ENCODE results near the gene AGFG2. TPM values are rescaled to one million over a fixed set of nuclear protein-coding genes. Genes with fewer than 3 reads are reported as not detected.

The AGFG2 gene
- total and polyA plus RNA-seq, 2 of the 13 experiments (the other 11 are each of a cell fraction or from before 2014, with no cell fraction given): 125 to 132 TPM

DNA sequence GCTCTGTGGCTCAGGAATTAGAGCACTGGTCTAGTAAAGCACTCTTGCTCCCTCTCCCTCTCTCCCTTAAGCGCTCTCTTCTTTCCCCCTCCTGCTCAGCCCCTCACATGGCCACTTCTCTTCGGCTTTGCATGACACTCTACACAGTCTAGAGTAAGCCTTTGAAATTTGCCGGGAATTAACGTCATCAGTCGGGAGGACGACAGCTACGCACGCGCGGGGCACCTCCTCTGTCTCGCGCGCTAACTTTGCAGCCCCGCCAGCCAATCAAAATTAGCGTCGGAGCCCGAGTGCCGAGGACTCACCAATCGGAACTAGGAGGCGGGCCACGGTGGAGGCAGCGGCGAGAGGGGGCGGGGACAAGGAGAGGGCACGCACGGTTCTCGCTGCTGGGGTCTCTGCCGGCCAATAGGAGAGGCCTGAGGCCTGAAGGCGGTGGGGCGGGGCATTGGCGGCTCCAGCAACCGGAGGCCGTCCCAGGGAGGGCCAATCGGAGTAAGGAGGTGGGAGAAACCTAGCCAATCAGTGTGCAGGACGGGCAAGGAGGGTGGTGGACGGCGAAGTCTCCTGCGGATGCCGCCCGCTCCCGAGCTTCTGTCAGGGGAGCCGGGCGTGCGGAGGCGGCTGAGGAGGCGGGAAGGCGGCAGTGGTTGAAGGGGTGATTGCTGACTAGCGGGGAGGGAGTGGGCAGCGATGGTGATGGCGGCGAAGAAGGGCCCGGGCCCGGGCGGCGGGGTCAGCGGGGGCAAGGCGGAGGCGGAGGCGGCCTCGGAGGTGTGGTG lies at the start of gene AGFG2 (continued):
- no peak for TF ChIP-seq ZNF121 (CRISPR knock-in tag; IDR thresholded peaks at IDR 0.05)
- 0 out of 2 replicates have a peak, but pooled peaks have one; percentile 31 for TF ChIP-seq ZNF136 (CRISPR knock-in tag; IDR thresholded peaks at IDR 0.05; ENCODE audit: low read depth)
- peak; percentile 63; the same call in 1 of the 2 replicates for TF ChIP-seq ARNTL (CRISPR knock-in tag; IDR thresholded peaks at IDR 0.05)
- TF ChIP-seq ZNF552 (CRISPR knock-in tag; IDR thresholded peaks at IDR 0.05; ENCODE audit: borderline replicate concordance): 0 out of 2 replicates have a peak, but pooled peaks have one; percentile 22
- TF ChIP-seq PHF21A (CRISPR knock-in tag; IDR thresholded peaks at IDR 0.05): peak; percentile 76
- peak; percentile 44; the same call in 1 of the 2 replicates for TF ChIP-seq ZNF761 (CRISPR knock-in tag; conservative IDR thresholded peaks at IDR 0.05)
- peak; percentile 52 for TF ChIP-seq ZNF768 (CRISPR knock-in tag; IDR thresholded peaks at IDR 0.05)
- TF ChIP-seq, protein P1, sequence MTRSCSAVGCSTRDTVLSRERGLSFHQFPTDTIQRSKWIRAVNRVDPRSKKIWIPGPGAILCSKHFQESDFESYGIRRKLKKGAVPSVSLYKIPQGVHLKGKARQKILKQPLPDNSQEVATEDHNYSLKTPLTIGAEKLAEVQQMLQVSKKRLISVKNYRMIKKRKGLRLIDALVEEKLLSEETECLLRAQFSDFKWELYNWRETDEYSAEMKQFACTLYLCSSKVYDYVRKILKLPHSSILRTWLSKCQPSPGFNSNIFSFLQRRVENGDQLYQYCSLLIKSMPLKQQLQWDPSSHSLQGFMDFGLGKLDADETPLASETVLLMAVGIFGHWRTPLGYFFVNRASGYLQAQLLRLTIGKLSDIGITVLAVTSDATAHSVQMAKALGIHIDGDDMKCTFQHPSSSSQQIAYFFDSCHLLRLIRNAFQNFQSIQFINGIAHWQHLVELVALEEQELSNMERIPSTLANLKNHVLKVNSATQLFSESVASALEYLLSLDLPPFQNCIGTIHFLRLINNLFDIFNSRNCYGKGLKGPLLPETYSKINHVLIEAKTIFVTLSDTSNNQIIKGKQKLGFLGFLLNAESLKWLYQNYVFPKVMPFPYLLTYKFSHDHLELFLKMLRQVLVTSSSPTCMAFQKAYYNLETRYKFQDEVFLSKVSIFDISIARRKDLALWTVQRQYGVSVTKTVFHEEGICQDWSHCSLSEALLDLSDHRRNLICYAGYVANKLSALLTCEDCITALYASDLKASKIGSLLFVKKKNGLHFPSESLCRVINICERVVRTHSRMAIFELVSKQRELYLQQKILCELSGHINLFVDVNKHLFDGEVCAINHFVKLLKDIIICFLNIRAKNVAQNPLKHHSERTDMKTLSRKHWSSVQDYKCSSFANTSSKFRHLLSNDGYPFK (CRISPR knock-in tag; IDR thresholded peaks at IDR 0.05; ENCODE audit: borderline replicate concordance): 0 out of 2 replicates have a peak, but pooled peaks have one; percentile 32
- TF ChIP-seq MTF2 (CRISPR knock-in tag; IDR thresholded peaks at IDR 0.05; ENCODE audit: borderline replicate concordance): no peak
- TF ChIP-seq, protein P2, sequence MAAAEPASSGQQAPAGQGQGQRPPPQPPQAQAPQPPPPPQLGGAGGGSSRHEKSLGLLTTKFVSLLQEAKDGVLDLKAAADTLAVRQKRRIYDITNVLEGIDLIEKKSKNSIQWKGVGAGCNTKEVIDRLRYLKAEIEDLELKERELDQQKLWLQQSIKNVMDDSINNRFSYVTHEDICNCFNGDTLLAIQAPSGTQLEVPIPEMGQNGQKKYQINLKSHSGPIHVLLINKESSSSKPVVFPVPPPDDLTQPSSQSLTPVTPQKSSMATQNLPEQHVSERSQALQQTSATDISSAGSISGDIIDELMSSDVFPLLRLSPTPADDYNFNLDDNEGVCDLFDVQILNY (CRISPR knock-in tag; conservative IDR thresholded peaks at IDR 0.05): peak; percentile 92
- peak; percentile 55 for TF ChIP-seq FOSL2 (CRISPR knock-in tag; IDR thresholded peaks at IDR 0.05)
- peak; percentile 37; the same call in 1 of the 2 replicates for TF ChIP-seq ZNF746 (CRISPR knock-in tag; IDR thresholded peaks at IDR 0.05)
- peak; percentile 90 for TF ChIP-seq ARNT2 (CRISPR knock-in tag; IDR thresholded peaks at IDR 0.05; ENCODE audit: low read depth)
- peak; percentile 99 for TF ChIP-seq SIN3A (IDR thresholded peaks at IDR 0.05; ENCODE audit: borderline replicate concordance, low read depth, low read length)
- peak; percentile 35; the same call in 1 of the 2 replicates for TF ChIP-seq ZNF83 (CRISPR knock-in tag; IDR thresholded peaks at IDR 0.05; ENCODE audit: borderline replicate concordance)
- TF ChIP-seq LCORL (IDR thresholded peaks at IDR 0.05): no peak
- peak; percentile 36; the same call in 1 of the 2 replicates for TF ChIP-seq LCORL (CRISPR knock-in tag; IDR thresholded peaks at IDR 0.05)
- peak; percentile 69 for TF ChIP-seq TCF7 (IDR thresholded peaks at IDR 0.05; ENCODE audit: low read depth)
- no peak for TF ChIP-seq SCMH1 (CRISPR knock-in tag; IDR thresholded peaks at IDR 0.05; ENCODE audit: borderline replicate concordance)
- peak; percentile 62; the same call in 1 of the 2 replicates for TF ChIP-seq ZNF543 (CRISPR knock-in tag; IDR thresholded peaks at IDR 0.05)
- peak; percentile 98 for TF ChIP-seq SP4 (CRISPR knock-in tag; IDR thresholded peaks at IDR 0.05)
- TF ChIP-seq AGO1 (IDR thresholded peaks at IDR 0.05; ENCODE audit: low read depth, low read length, poor library complexity, severe bottlenecking): peak; percentile 52
- 0 out of 2 replicates have a peak, but pooled peaks have one; percentile 37 for TF ChIP-seq CHCHD3 (CRISPR knock-in tag; IDR thresholded peaks at IDR 0.05)
- TF ChIP-seq THAP11 (CRISPR knock-in tag; IDR thresholded peaks at IDR 0.05): peak; percentile 67
- TF ChIP-seq KLF13 (CRISPR knock-in tag; IDR thresholded peaks at IDR 0.05): 0 out of 2 replicates have a peak, but pooled peaks have one; percentile 62
- TF ChIP-seq, protein P3, sequence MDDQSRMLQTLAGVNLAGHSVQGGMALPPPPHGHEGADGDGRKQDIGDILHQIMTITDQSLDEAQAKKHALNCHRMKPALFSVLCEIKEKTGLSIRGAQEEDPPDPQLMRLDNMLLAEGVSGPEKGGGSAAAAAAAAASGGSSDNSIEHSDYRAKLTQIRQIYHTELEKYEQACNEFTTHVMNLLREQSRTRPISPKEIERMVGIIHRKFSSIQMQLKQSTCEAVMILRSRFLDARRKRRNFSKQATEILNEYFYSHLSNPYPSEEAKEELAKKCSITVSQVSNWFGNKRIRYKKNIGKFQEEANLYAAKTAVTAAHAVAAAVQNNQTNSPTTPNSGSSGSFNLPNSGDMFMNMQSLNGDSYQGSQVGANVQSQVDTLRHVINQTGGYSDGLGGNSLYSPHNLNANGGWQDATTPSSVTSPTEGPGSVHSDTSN (CRISPR knock-in tag; IDR thresholded peaks at IDR 0.05; ENCODE audit: borderline replicate concordance): no peak
